ENCODE data around the gene SLC1A5.
"Not testable (repeated sequence)": the region's sequence is repeated elsewhere in the genome, so short reads cannot be mapped to it uniquely, and the experiment has no call there.

The SLC1A5 gene

GRCh38 chr19:46788262-46788967 is at the start of gene SLC1A5:
SLC1A5 (minus strand) TSS chr19:46788594; CDS start chr19:46787965, 629 bp downstream.
- DNase-seq = peak; percentile 96

GRCh38 chr19:46838160-46838559 is 49.8 kb upstream of the SLC1A5 start:
- no peak for DNase-seq

- DNase-seq = no peak
These were observed 46.6 kb upstream of the SLC1A5 start for GRCh38 chr19:46834984-46835383.

GRCh38 chr19:46834121-46834520 is 45.7 kb upstream of the SLC1A5 start:
- DNase-seq = no peak

- no peak for DNase-seq
These were observed 42.5 kb upstream of the SLC1A5 start for GRCh38 chr19:46830864-46831263.

GRCh38 chr19:46828484-46828883 is 40.1 kb upstream of the SLC1A5 start:
- DNase-seq = no peak

GRCh38 chr19:46825731-46826055 is 37.3 kb upstream of the SLC1A5 start:
- DNase-seq = no peak

- DNase-seq = no peak
These were observed 36.7 kb upstream of the SLC1A5 start for GRCh38 chr19:46824890-46825730.

- no peak for DNase-seq
These were observed 34.7 kb upstream of the SLC1A5 start for GRCh38 chr19:46823049-46823448.

GRCh38 chr19:46822410-46822787 is 34.0 kb upstream of the SLC1A5 start:
- DNase-seq = not testable (repeated sequence)

- peak; percentile 39 for DNase-seq
These were observed 33.4 kb upstream of the SLC1A5 start for GRCh38 chr19:46821512-46822409.

GRCh38 chr19:46818812-46819211 is 30.4 kb upstream of the SLC1A5 start:
- DNase-seq = no peak

- DNase-seq = no peak
These were observed 27.6 kb upstream of the SLC1A5 start for GRCh38 chr19:46815833-46816627.

GRCh38 chr19:46813839-46814358 is 25.5 kb upstream of the SLC1A5 start:
- DNase-seq = no peak

- no peak for DNase-seq
These were observed 24.8 kb upstream of the SLC1A5 start for GRCh38 chr19:46812977-46813838.

- DNase-seq = no peak
These were observed 21.3 kb upstream of the SLC1A5 start for GRCh38 chr19:46809534-46810272.

- no peak for DNase-seq
These were observed 18.3 kb upstream of the SLC1A5 start for GRCh38 chr19:46806656-46807055.

GRCh38 chr19:46804432-46804831 is 16.0 kb upstream of the SLC1A5 start:
- DNase-seq = not testable (repeated sequence)

- DNase-seq = no peak
These were observed 15.2 kb upstream of the SLC1A5 start for GRCh38 chr19:46803555-46803954.

GRCh38 chr19:46802152-46802551 is 13.8 kb upstream of the SLC1A5 start:
- DNase-seq = no peak
